Measurements from ENCODE around the gene SZRD1. TPM values are rescaled to one million over a fixed set of nuclear protein-coding genes. Genes with fewer than 3 reads are reported as not detected.

Gene SZRD1
- total RNA-seq, 2 donors from 2014 or later, result 54.4 to 81.2 TPM

- TF ChIP-seq CTCF (IDR thresholded peaks at IDR 0.05), result no peak
- DNase-seq (ENCODE audit: low spot score), result no peak
- H3K27me3 ChIP-seq, result no peaks in the 10 kb centered on the region
- H3K9me3 ChIP-seq, result no peaks in the 10 kb centered on the region
- H3K4me3 ChIP-seq, result no peak overlapping the region
- peaks cover 0 to 31% of the 10 kb centered on the region in 2 donors for H3K4me1 ChIP-seq
- peak overlapping the region in 1 of 2 donors; percentile 96 for H3K27ac ChIP-seq
- no peaks in the 10 kb centered on the region for H3K36me3 ChIP-seq
Observed at GRCh38 chr1:16349847-16350406, 17.1 kb upstream of the SZRD1 start.

GRCh38 chr1:16351456-16351993, 15.5 kb upstream of the SZRD1 start:
- Histone ChIP-seq H3K27me3 (no peaks in the 10 kb centered on the region), H3K27ac (peak overlapping the region; percentile 96 to 98), H3K4me1 (peaks cover 0 to 31% of the 10 kb centered on the region in 2 donors), H3K36me3 (no peaks in the 10 kb centered on the region), H3K9me3 (no peaks in the 10 kb centered on the region), H3K4me3 (peak overlapping the region; percentile 88 to 97)
- DNase-seq (ENCODE audit: low spot score), result no peak
- no peak for TF ChIP-seq CTCF (IDR thresholded peaks at IDR 0.05)

GRCh38 chr1:16351994-16352841, 14.8 kb upstream of the SZRD1 start, which contains the start of gene FBXO42:
FBXO42 (minus strand) TSS chr1:16352480; CDS start chr1:16315418, 37,062 bp downstream.
- no peaks in the 10 kb centered on the region for H3K27me3 ChIP-seq
- peak; percentile 40 to 61 for TF ChIP-seq CTCF (IDR thresholded peaks at IDR 0.05)
- DNase-seq (ENCODE audit: low spot score), result peak; percentile 92
- H3K27ac ChIP-seq, result peak within 1 kb of the TSS; percentile 96 to 98
- peaks cover 0 to 31% of the 10 kb centered on the region in 2 donors for H3K4me1 ChIP-seq
- peak within 1 kb of the TSS; percentile 88 to 97 for H3K4me3 ChIP-seq
- H3K36me3 ChIP-seq, result no peaks in the 10 kb centered on the region
- no peaks in the 10 kb centered on the region for H3K9me3 ChIP-seq

- Histone ChIP-seq H3K9me3 (no peaks in the 10 kb centered on the region), H3K27ac (peak overlapping the region; percentile 96 to 98), H3K4me3 (peak overlapping the region; percentile 88 to 97), H3K36me3 (no peaks in the 10 kb centered on the region), H3K4me1 (peaks cover 0 to 31% of the 10 kb centered on the region in 2 donors), H3K27me3 (no peaks in the 10 kb centered on the region)
- no peak for TF ChIP-seq CTCF (IDR thresholded peaks at IDR 0.05)
- DNase-seq (ENCODE audit: low spot score), result no peak
Observed at GRCh38 chr1:16352842-16353535, 14.1 kb upstream of the SZRD1 start.

GRCh38 chr1:16354619-16355018, 12.4 kb upstream of the SZRD1 start:
- no peak for DNase-seq (ENCODE audit: low spot score)
- H3K27ac ChIP-seq, result no peak overlapping the region
- peaks cover 0 to 17% of the 10 kb centered on the region in 2 donors for H3K4me1 ChIP-seq
- no peaks in the 10 kb centered on the region for H3K9me3 ChIP-seq
- no peak for TF ChIP-seq CTCF (IDR thresholded peaks at IDR 0.05)
- no peaks in the 10 kb centered on the region for H3K27me3 ChIP-seq
- no peak overlapping the region for H3K4me3 ChIP-seq
- H3K36me3 ChIP-seq, result no peaks in the 10 kb centered on the region
